ENCODE data around the gene KIF14. TPM values are rescaled to one million over a fixed set of nuclear protein-coding genes. Genes with fewer than 3 reads are reported as not detected.

KIF14 gene
- total and polyA plus RNA-seq, 2 of the 8 experiments (the other 6 are each of a cell fraction or from before 2014, with no cell fraction given), result 2.6 to 23.3 TPM

- POLR2A ChIA-PET (ENCODE audit: partially characterized antibody), result no interaction called here
- Histone ChIP-seq H3K9ac (replicated peaks in 1 of 4; ENCODE audit: extremely low read depth in 1 of 4, low read depth in 3 of 4, low read length in 3 of 4) (no peak overlapping the region), H3K4ac (replicated peaks; ENCODE audit: insufficient read length, low read depth, low read length) (no peak overlapping the region), H3K27ac (ENCODE audit: low read depth, low read length) (no peak overlapping the region), H3K23me2 (ENCODE audit: low read depth, low read length) (peaks cover 6% of the 10 kb centered on the region; the same call in 1 of the 2 replicates), H3K79me1 (ENCODE audit: low read depth, low read length) (no peaks in the 10 kb centered on the region), H3K27me3 (replicated peaks in 1 of 4; ENCODE audit: control insufficient read depth in 3 of 4, extremely low read depth in 1 of 4, insufficient read depth in 3 of 4, low read length in 3 of 4) (no peaks in the 10 kb centered on the region), H3K18ac (ENCODE audit: extremely low read depth, low read length) (no peak overlapping the region), H2AK5ac (ENCODE audit: low read depth, low read length) (no peak overlapping the region), H3K36me3 (ENCODE audit: control insufficient read depth in 2 of 4, insufficient read depth in 4 of 4, low read length in 3 of 4) (no peaks in the 10 kb centered on the region), H2AFZ (ENCODE audit: low read length) (no peak overlapping the region), H4K5ac (ENCODE audit: insufficient read length, low read depth, low read length) (no peak overlapping the region), H2BK120ac (replicated peaks; ENCODE audit: low read depth, low read length) (no peak overlapping the region), H4K8ac (ENCODE audit: extremely low read depth, insufficient read depth, low read length) (no peak overlapping the region), H4K20me1 (replicated peaks in 1 of 2; ENCODE audit: control insufficient read depth in 1 of 2, insufficient read depth in 2 of 2, low read length in 2 of 2) (no peaks in the 10 kb centered on the region), H3K9me3 (ENCODE audit: insufficient read depth in 2 of 2, low read depth in 1 of 2, low read length in 1 of 2) (no peaks in the 10 kb centered on the region), H3K4me3 (ENCODE audit: extremely low read depth in 1 of 4, insufficient read depth in 2 of 4, low read depth in 3 of 4, low read length in 4 of 4) (no peak overlapping the region), H3K4me1 (replicated peaks in 1 of 4; ENCODE audit: control insufficient read depth in 3 of 4, insufficient read depth in 4 of 4, low read length in 3 of 4) (peaks cover 0 to 2% (median 0%) of the 10 kb centered on the region in 4 experiments; a peak in 2 of 7 replicates), H3K79me2 (ENCODE audit: control insufficient read depth in 1 of 2, insufficient read depth in 2 of 2, low read length in 2 of 2) (no peaks in the 10 kb centered on the region), H2BK5ac (ENCODE audit: low read depth, low read length) (no peak overlapping the region), H2BK12ac (ENCODE audit: low read depth, low read length) (no peak overlapping the region), H3K14ac (ENCODE audit: insufficient read length) (no peak overlapping the region), H2BK15ac (ENCODE audit: low read length) (no peak overlapping the region), H2BK20ac (ENCODE audit: low read length) (no peak overlapping the region), H4K91ac (replicated peaks; ENCODE audit: insufficient read length, low read length) (no peak overlapping the region), H3K56ac (replicated peaks; ENCODE audit: insufficient read length, low read depth, low read length) (peak overlapping the region; percentile 98), H3K4me2 (ENCODE audit: insufficient read depth in 1 of 2, low read depth in 2 of 2, low read length in 2 of 2) (no peak overlapping the region), H3K23ac (ENCODE audit: insufficient read length) (no peak overlapping the region)
- no peak for TF ChIP-seq PHF8 (conservative IDR thresholded peaks at IDR 0.05; ENCODE audit: low read depth, low read length)
- no peak for TF ChIP-seq ASH2L (IDR thresholded peaks at IDR 0.05; ENCODE audit: low read length)
- DNase-seq (ENCODE audit: low read depth in 1 of 2, low spot score in 2 of 2) (no peak), FAIRE-seq (no peak)
- CTCF ChIA-PET (ENCODE audit: partially characterized antibody), result no interaction called here
- 90% methylated on average over 1 of the region's 1 CpG; no CpG with 5 or more reads in 1 of the 2 experiments for WGBS, 2 experiments (ENCODE audit: extremely low coverage in 1 of 2, insufficient coverage in 1 of 2, insufficient read length in 1 of 2, insufficient replicate concordance in 2 of 2, low coverage in 1 of 2, low lambda C conversion rate in 2 of 2, missing lambda C conversion rate in 1 of 2)
These were observed 80.3 kb downstream of the KIF14 start for GRCh38 chr1:200540281-200540680.

All from H1 (cell line).